Endometrial microvascular endothelial cells (primary cell): ENCODE data around the gene GSTT2. TPM values are rescaled to one million over a fixed set of nuclear protein-coding genes. Genes with fewer than 3 reads are reported as not detected.

Experiments
- in situ Hi-C: cut with HindIII; loops from 2 replicates; pipeline ENCODE4 v1.10.0; 2017; ENCODE audit warnings: low sequenced_read_pairs, low pct_unique_long_range_greater_than_20kb; ENCODE audit errors: inconsistent ontology term
- total RNA-seq: library from RNA; depleted of rRNA; stranded (reverse); fragments of >200 nt; gene quantifications from one replicate; pipeline ENCODE4 v1.2.3, GENCODE V29; 2015; ENCODE audit errors: inconsistent ontology term

The GSTT2 gene
- total RNA-seq, 1 donor from 2014 or later = 0.56 TPM

DNA sequence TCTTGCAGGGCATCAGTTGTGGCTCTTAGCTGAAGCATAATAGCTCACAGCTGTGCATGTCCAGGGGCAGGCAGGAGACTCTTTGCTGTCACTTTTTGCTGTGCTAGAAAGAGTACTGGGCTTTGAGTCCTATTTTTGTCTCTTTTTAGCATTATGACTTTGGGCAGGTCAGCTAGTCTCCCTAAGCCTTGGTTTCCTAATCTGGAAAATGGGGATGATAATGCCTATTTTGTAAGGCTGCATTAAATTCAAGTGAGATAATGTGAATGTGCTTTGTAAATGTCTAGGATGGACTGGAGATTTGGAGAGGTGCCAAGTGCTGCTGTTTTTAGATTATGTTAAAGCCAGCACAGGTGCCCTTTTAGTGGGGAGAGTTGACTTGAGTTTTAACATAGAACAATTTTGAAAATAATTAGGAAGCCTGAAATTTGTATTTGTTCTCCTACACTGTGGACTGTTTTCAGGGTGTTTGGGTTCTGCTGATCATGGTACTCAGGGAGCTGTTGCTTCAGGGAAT lies 50.3 kb downstream of the GSTT2 start:
- in situ Hi-C loops = no loop called here

Other genes starting within 250 kb of the GSTT2 start
- 1.6 TPM for gene ZNF70, start 229.0 kb upstream of the GSTT2 start, total RNA-seq
- gene VPREB3, start 225.7 kb upstream of the GSTT2 start, total RNA-seq = not detected
- gene C22orf15, start 217.1 kb upstream of the GSTT2 start, total RNA-seq = not detected
- 9.7 TPM for gene CHCHD10, start 212.2 kb upstream of the GSTT2 start, total RNA-seq
- gene MMP11, start 207.3 kb upstream of the GSTT2 start, total RNA-seq = 2.4 TPM
- 141 TPM for gene SMARCB1, start 193.2 kb upstream of the GSTT2 start, total RNA-seq
- not detected for gene DERL3, start 141.1 kb upstream of the GSTT2 start, total RNA-seq
- gene SLC2A11, start 122.3 kb upstream of the GSTT2 start, total RNA-seq = 4.7 TPM
- 414 TPM for gene MIF, start 85.8 kb upstream of the GSTT2 start, total RNA-seq
- gene GSTT2B, start 18.9 kb upstream of the GSTT2 start, total RNA-seq = 0.19 TPM
- not detected for gene DDTL, start 13.2 kb upstream of the GSTT2 start, total RNA-seq
- gene DDT, start 5.7 kb upstream of the GSTT2 start, total RNA-seq = 98.1 TPM
- not detected for gene GSTT4, start 25.3 kb downstream of the GSTT2 start, total RNA-seq
- 31.4 TPM for gene CABIN1, start 31.2 kb downstream of the GSTT2 start, total RNA-seq
- 0.09 TPM for gene SUSD2, start 201.4 kb downstream of the GSTT2 start, total RNA-seq